IMR-90 (cell line): ENCODE data around the gene HSD17B4. TPM values are rescaled to one million over a fixed set of nuclear protein-coding genes. Genes with fewer than 3 reads are reported as not detected.

Experiments
- ATAC-seq: fragments of 200-7000 bp; cut with Tn5 transposase; 2 replicates; pipeline ENCODE4 v1.9.1; 2020; ENCODE audit warnings: low read depth, mild to moderate bottlenecking, moderate library complexity
- BruUV-seq: library from RNA; stranded (reverse); fragments of 400-500 nt; replicated peaks from 2 replicates; lab custom pipeline; 2021; lab: Mats Ljungman, UMichigan
- CTCF ChIA-PET: fragments of 300-600 bp; formaldehyde crosslinking; extraction: SDS; loops from one replicate; lab custom pipeline; 2021; ENCODE audit warnings: antibody characterized with exemption; lab: Yijun Ruan, JAX
- POLR2A ChIA-PET: fragments of 300-600 bp; sonication (Branson Sonifier 250); formaldehyde crosslinking; loops from one replicate; lab custom pipeline; 2022; ENCODE audit warnings: antibody characterized with exemption; ENCODE audit not compliant: unreplicated experiment; lab: Charles Lee
- DNase-seq: peaks from one replicate; pipeline ENCODE4 v3.0.0; 2013
- H2AFZ ChIP-seq: replicated peaks from 2 replicates; pipeline ENCODE3; 2013; ENCODE audit warnings: low read length, mild to moderate bottlenecking; ENCODE audit not compliant: poor library complexity
- H2AK5ac ChIP-seq: 2 replicates; pipeline ENCODE4 v1.6.1; 2013; ENCODE audit warnings: low read depth, low read length, inconsistent platforms
- H2AK9ac ChIP-seq: replicated peaks from 2 replicates; pipeline ENCODE3; 2013; ENCODE audit warnings: mild to moderate bottlenecking, low read depth, low read length, moderate library complexity; ENCODE audit not compliant: poor library complexity
- H2BK120ac ChIP-seq: 2 replicates; pipeline ENCODE4 v1.6.1; 2013; ENCODE audit warnings: low read depth, low read length, inconsistent platforms
- H2BK15ac ChIP-seq: 3 replicates; pipeline ENCODE4 v1.6.1; 2013; ENCODE audit warnings: low read depth, low read length, inconsistent platforms
- H2BK20ac ChIP-seq: 2 replicates; pipeline ENCODE4 v1.6.1; 2013; ENCODE audit warnings: low read depth, mild to moderate bottlenecking, inconsistent platforms, low read length, moderate library complexity
- H2BK5ac ChIP-seq: 2 replicates; pipeline ENCODE4 v1.6.1; 2013; ENCODE audit warnings: mild to moderate bottlenecking, low read depth, low read length, inconsistent platforms; ENCODE audit not compliant: poor library complexity, severe bottlenecking
- H3K14ac ChIP-seq: replicated peaks from 2 replicates; pipeline ENCODE4 v1.6.1; 2013; ENCODE audit warnings: low read depth, low read length, inconsistent platforms
- H3K18ac ChIP-seq: 2 replicates; pipeline ENCODE4 v1.6.1; 2013; ENCODE audit warnings: low read depth, low read length, control low read depth
- H3K23ac ChIP-seq: 2 replicates; pipeline ENCODE4 v1.6.1; 2013; ENCODE audit warnings: low read depth, low read length, inconsistent platforms
- H3K27ac ChIP-seq: 2 replicates; pipeline ENCODE4 v1.5.1; 2013; ENCODE audit warnings: mild to moderate bottlenecking, control low read depth, low read length; ENCODE audit not compliant: insufficient read depth
- H3K27me3 ChIP-seq: 2 replicates; pipeline ENCODE4 v1.6.1; 2013; ENCODE audit warnings: low read length; ENCODE audit not compliant: control insufficient read depth, insufficient read depth
- H3K36me3 ChIP-seq: 2 replicates; pipeline ENCODE4 v1.6.1; 2013; ENCODE audit warnings: low read length, mixed read lengths; ENCODE audit not compliant: control insufficient read depth, insufficient read depth
- H3K4ac ChIP-seq: 2 replicates; pipeline ENCODE4 v1.6.1; 2013; ENCODE audit warnings: low read depth, low read length, inconsistent platforms
- H3K4me1 ChIP-seq: 2 replicates; pipeline ENCODE4 v1.6.1; 2013; ENCODE audit warnings: low read length, mixed read lengths; ENCODE audit not compliant: control insufficient read depth, insufficient read depth
- H3K4me2 ChIP-seq: 2 replicates; pipeline ENCODE4 v1.6.1; 2013; ENCODE audit warnings: low read depth, mild to moderate bottlenecking, control low read depth, low read length, moderate library complexity
- H3K4me3 ChIP-seq: 2 replicates; pipeline ENCODE4 v1.5.1; 2013; ENCODE audit warnings: low read depth, mild to moderate bottlenecking, control low read depth, low read length, moderate library complexity; ENCODE audit not compliant: insufficient read depth
- H3K56ac ChIP-seq: 2 replicates; pipeline ENCODE4 v1.6.1; 2013; ENCODE audit warnings: low read length, inconsistent platforms; ENCODE audit not compliant: insufficient read depth; ENCODE audit errors: extremely low read depth
- H3K79me1 ChIP-seq, 2 experiments: 2 replicates each; pipeline ENCODE4 v1.6.1; 2013; ENCODE audit warnings: low read length in 2 of 2, inconsistent platforms in 1 of 2, low read depth in 1 of 2
- H3K9ac ChIP-seq: 2 replicates; pipeline ENCODE4 v1.6.1; 2013; ENCODE audit warnings: low read depth, low read length, control low read depth
- H3K9me1 ChIP-seq: 2 replicates; pipeline ENCODE4 v1.6.1; 2013; ENCODE audit warnings: low read length, inconsistent platforms; ENCODE audit not compliant: insufficient read depth
- H3K9me3 ChIP-seq: 2 replicates; pipeline ENCODE4 v1.6.1; 2013; ENCODE audit warnings: low read length; ENCODE audit not compliant: control insufficient read depth, insufficient read depth
- H4K20me1 ChIP-seq: 2 replicates; pipeline ENCODE4 v1.6.1; 2013; ENCODE audit warnings: low read length, inconsistent platforms; ENCODE audit not compliant: insufficient read depth
- H4K5ac ChIP-seq: 2 replicates; pipeline ENCODE4 v1.6.1; 2013; ENCODE audit warnings: mild to moderate bottlenecking, low read depth, low read length, control low read depth
- H4K8ac ChIP-seq, 2 experiments: 2 replicates each; pipeline ENCODE4 v1.6.1; 2013; ENCODE audit warnings: low read depth in 2 of 2, low read length in 2 of 2, control low read depth in 1 of 2, inconsistent platforms in 1 of 2
- H4K91ac ChIP-seq: 2 replicates; pipeline ENCODE4 v1.6.1; 2013; ENCODE audit warnings: low read depth, low read length, inconsistent platforms; ENCODE audit not compliant: insufficient read depth
- CEBPB ChIP-seq: IDR thresholded peaks from 2 replicates; pipeline ENCODE4 v1.6.1; 2012; ENCODE audit warnings: low read depth, low read length, improper control_type of control experiment
- FOS ChIP-seq: fragments of 150-350 bp; IDR thresholded peaks from 2 replicates; pipeline ENCODE4 v1.6.1; 2016; ENCODE audit warnings: low read depth, low read length
- MAZ ChIP-seq: IDR thresholded peaks from 2 replicates; pipeline ENCODE4 v1.6.1; 2012; ENCODE audit warnings: low read depth, mild to moderate bottlenecking, low read length, improper control_type of control experiment, moderate library complexity, borderline replicate concordance
- NFE2L2 ChIP-seq: fragments of 150-350 bp; IDR thresholded peaks from 2 replicates; pipeline ENCODE4 v1.6.1; 2016; ENCODE audit warnings: low read depth, mild to moderate bottlenecking, low read length
- POLR2A ChIP-seq: IDR thresholded peaks from 2 replicates; pipeline ENCODE4 v1.6.1; 2012; ENCODE audit warnings: mild to moderate bottlenecking, low read depth, low read length
- RAD21 ChIP-seq: IDR thresholded peaks from 2 replicates; pipeline ENCODE4 v1.6.1; 2012; ENCODE audit warnings: low read length, improper control_type of control experiment
- RFX5 ChIP-seq: IDR thresholded peaks from 2 replicates; pipeline ENCODE4 v1.8.0; 2012; ENCODE audit warnings: low read depth, mild to moderate bottlenecking, low read length, moderate library complexity
- WGBS, 2 experiments: methylation state at CpG; one replicate each; pipeline versions ENCODE4 v1.1.5 to v1.1.7; 2013; ENCODE audit warnings: missing lambda C conversion rate in 2 of 2; ENCODE audit not compliant: insufficient read length in 1 of 2; ENCODE audit errors: extremely low coverage in 2 of 2; 5-methylcytosine and 5-hydroxymethylcytosine counted together
- dilution Hi-C: fragments of 300-500 bp; cut with HindIII; formaldehyde crosslinking; loops from one replicate; pipeline ENCODE4 v1.14.3; 2018; ENCODE audit warnings: low sequenced_read_pairs; ENCODE audit not compliant: unreplicated experiment
- in situ Hi-C: fragments of 300-500 bp; cut with MboI; formaldehyde crosslinking; loops from 3 replicates; pipeline ENCODE4 v1.14.3; 2019; ENCODE audit warnings: low sequenced_read_pairs, inconsistent platforms, mixed read lengths
- intact Hi-C: fragments of 100-400 bp; cut with micrococcal nuclease; formaldehyde crosslinking; loops from 2 replicates; pipeline ENCODE4 v1.10.0; 2022
- polyA plus RNA-seq, 3 experiments: library from polyadenylated mRNA; depleted of rRNA; stranded (reverse); fragments of >200 nt; gene quantifications; 2 replicates each; pipeline ENCODE4 v1.2.3, GENCODE V29; 2012; ENCODE audit warnings: low replicate concordance in 1 of 3
- total RNA-seq: library from RNA; depleted of rRNA; stranded (reverse); fragments of >200 nt; gene quantifications from 2 replicates; pipeline ENCODE4 v1.2.3, GENCODE V29; 2012
- TF ChIP-seq, protein P1 (sequence below): conservative IDR thresholded peaks from 2 replicates; pipeline ENCODE4 v1.5.1; 2012; ENCODE audit warnings: mild to moderate bottlenecking, low read depth, low read length, improper control_type of control experiment

Gene HSD17B4
- total and polyA plus RNA-seq, 2 of the 4 experiments (the other 2 are of a cell fraction), result 95.1 to 154 TPM

DNA sequence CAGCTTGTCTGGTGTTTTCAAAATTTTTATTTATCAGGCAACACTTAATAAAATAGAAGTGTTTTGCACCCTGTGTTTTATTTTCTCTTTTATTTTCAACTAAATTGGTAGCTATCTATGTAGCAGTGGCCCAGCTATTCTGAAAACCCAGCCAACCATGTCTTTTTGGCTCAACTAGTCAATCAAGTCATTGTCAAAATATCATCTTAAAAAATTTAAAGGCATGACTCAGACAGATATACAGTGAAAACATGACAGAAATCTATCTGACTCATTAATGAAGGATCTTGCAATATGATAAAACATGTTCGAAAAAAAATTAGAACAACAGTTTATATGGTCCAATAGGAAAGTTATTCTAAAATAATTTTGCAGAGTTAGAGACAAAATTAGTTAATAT, 75.1 kb downstream of the HSD17B4 start:
- H4K8ac ChIP-seq, result no peak overlapping the region
- H3K27ac ChIP-seq, result no peak overlapping the region
- H3K18ac ChIP-seq, result no peak overlapping the region
- peaks cover 3% of the 10 kb centered on the region; the same call in 1 of the 2 replicates for H3K36me3 ChIP-seq
- intact Hi-C loops, result no loop called here
- H3K56ac ChIP-seq, result no peak overlapping the region
- H3K4me1 ChIP-seq, result peaks cover 2% of the 10 kb centered on the region; the same call in 1 of the 2 replicates
- in situ Hi-C loops, result no loop called here
- no peak overlapping the region for H4K5ac ChIP-seq
- no peak overlapping the region for H2AFZ ChIP-seq
- no peak for TF ChIP-seq MAZ
- TF ChIP-seq CEBPB, result no peak
- TF ChIP-seq NFE2L2, result no peak
- TF ChIP-seq RAD21, result no peak
- TF ChIP-seq FOS, result no peak
- no peak for TF ChIP-seq POLR2A
- TF ChIP-seq, protein P1, sequence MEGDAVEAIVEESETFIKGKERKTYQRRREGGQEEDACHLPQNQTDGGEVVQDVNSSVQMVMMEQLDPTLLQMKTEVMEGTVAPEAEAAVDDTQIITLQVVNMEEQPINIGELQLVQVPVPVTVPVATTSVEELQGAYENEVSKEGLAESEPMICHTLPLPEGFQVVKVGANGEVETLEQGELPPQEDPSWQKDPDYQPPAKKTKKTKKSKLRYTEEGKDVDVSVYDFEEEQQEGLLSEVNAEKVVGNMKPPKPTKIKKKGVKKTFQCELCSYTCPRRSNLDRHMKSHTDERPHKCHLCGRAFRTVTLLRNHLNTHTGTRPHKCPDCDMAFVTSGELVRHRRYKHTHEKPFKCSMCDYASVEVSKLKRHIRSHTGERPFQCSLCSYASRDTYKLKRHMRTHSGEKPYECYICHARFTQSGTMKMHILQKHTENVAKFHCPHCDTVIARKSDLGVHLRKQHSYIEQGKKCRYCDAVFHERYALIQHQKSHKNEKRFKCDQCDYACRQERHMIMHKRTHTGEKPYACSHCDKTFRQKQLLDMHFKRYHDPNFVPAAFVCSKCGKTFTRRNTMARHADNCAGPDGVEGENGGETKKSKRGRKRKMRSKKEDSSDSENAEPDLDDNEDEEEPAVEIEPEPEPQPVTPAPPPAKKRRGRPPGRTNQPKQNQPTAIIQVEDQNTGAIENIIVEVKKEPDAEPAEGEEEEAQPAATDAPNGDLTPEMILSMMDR, result no peak
- no peak for TF ChIP-seq RFX5
- H3K79me1 ChIP-seq, result no peaks in the 10 kb centered on the region
- H3K14ac ChIP-seq, result no peak overlapping the region
- H3K9me1 ChIP-seq, result no peaks in the 10 kb centered on the region
- BruUV-seq, result no TSS peak
- ATAC-seq, result no peak; the same call in 1 of the 2 replicates
- H3K27me3 ChIP-seq, result no peaks in the 10 kb centered on the region
- POLR2A ChIA-PET, result no interaction called here
- no peak overlapping the region for H2BK120ac ChIP-seq
- no peak overlapping the region for H2BK5ac ChIP-seq
- no peaks in the 10 kb centered on the region for H4K20me1 ChIP-seq
- H2AK9ac ChIP-seq, result no peak overlapping the region
- H3K23ac ChIP-seq, result no peak overlapping the region
- H2BK20ac ChIP-seq, result no peak overlapping the region
- no peak overlapping the region for H2AK5ac ChIP-seq
- dilution Hi-C loops, result no loop called here
- no peak overlapping the region for H3K4me2 ChIP-seq
- CTCF ChIA-PET, result no interaction called here
- H3K9ac ChIP-seq, result no peak overlapping the region
- no peak overlapping the region for H3K4me3 ChIP-seq
- peak; percentile 36 for DNase-seq
- H2BK15ac ChIP-seq, result no peak overlapping the region
- H3K4ac ChIP-seq, result no peak overlapping the region
- no peak overlapping the region for H4K91ac ChIP-seq
- no peaks in the 10 kb centered on the region for H3K9me3 ChIP-seq
- WGBS, 2 experiments, result no CpG with 5 or more reads among the region's 1 CpG
